Neural progenitor cell (in vitro differentiated cells): ENCODE results near the gene PARP3. TPM values are rescaled to one million over a fixed set of nuclear protein-coding genes. Genes with fewer than 3 reads are reported as not detected.

Experiments used
- DNase-seq: peaks from one replicate; pipeline ENCODE4 v3.0.0-alpha.2; 2016; ENCODE audit warnings: low spot score
- H2AFZ ChIP-seq: fragments of 200-600 bp; sonication (generic); replicated peaks from 2 replicates; pipeline ENCODE4 v1.6.1; 2016; ENCODE audit warnings: antibody characterized with exemption
- H3F3A ChIP-seq: fragments of 200-600 bp; sonication (generic); 2 replicates; pipeline ENCODE4 v1.6.1; 2016; ENCODE audit warnings: antibody characterized with exemption, low read depth
- H3K27ac ChIP-seq: fragments of 200-600 bp; sonication (generic); 2 replicates; pipeline ENCODE4 v1.5.1; 2016; ENCODE audit warnings: mild to moderate bottlenecking
- H3K27me3 ChIP-seq: fragments of 200-600 bp; sonication (generic); 2 replicates; pipeline ENCODE4 v1.6.1; 2016; ENCODE audit warnings: mild to moderate bottlenecking, moderate library complexity
- H3K36me3 ChIP-seq: fragments of 200-600 bp; sonication (generic); 2 replicates; pipeline ENCODE4 v1.5.1; 2016
- H3K4me1 ChIP-seq: fragments of 200-600 bp; sonication (generic); 2 replicates; pipeline ENCODE4 v1.6.1; 2016; ENCODE audit warnings: mixed run types
- H3K4me2 ChIP-seq: fragments of 200-600 bp; sonication (generic); 2 replicates; pipeline ENCODE4 v1.6.1; 2016
- H3K4me3 ChIP-seq: fragments of 200-600 bp; sonication (generic); 2 replicates; pipeline ENCODE4 v1.5.1; 2016
- H3K79me2 ChIP-seq: fragments of 200-600 bp; sonication (generic); 2 replicates; pipeline ENCODE4 v1.6.1; 2016; ENCODE audit warnings: low read depth
- H3K9ac ChIP-seq: fragments of 200-600 bp; sonication (generic); 2 replicates; pipeline ENCODE4 v1.6.1; 2016
- H3K9me3 ChIP-seq: fragments of 200-600 bp; sonication (generic); 2 replicates; pipeline ENCODE4 v1.5.1; 2016; ENCODE audit warnings: low read depth
- H4K20me1 ChIP-seq: fragments of 200-600 bp; sonication (generic); 2 replicates; pipeline ENCODE4 v1.6.1; 2016; ENCODE audit warnings: low read depth
- H3K27ac Mint-ChIP-seq: 3 replicates; pipeline ENCODE4 v1.8.0; 2021; ENCODE audit warnings: mixed read lengths
- H3K27me3 Mint-ChIP-seq: 2 replicates; pipeline ENCODE4 v1.8.0; 2022; ENCODE audit warnings: low read depth, mild to moderate bottlenecking, inconsistent platforms, moderate library complexity, mixed read lengths; ENCODE audit not compliant: insufficient read depth
- H3K36me3 Mint-ChIP-seq: 3 replicates; pipeline ENCODE4 v1.8.0; 2021; ENCODE audit warnings: mixed read lengths
- H3K4me1 Mint-ChIP-seq: 3 replicates; pipeline ENCODE4 v1.8.0; 2021; ENCODE audit warnings: mixed read lengths
- H3K4me3 Mint-ChIP-seq: 3 replicates; pipeline ENCODE4 v1.8.0; 2021; ENCODE audit warnings: mild to moderate bottlenecking, moderate library complexity, mixed read lengths
- H3K9me3 Mint-ChIP-seq: 3 replicates; pipeline ENCODE4 v1.8.0; 2020; ENCODE audit warnings: mixed read lengths
- CTCF ChIP-seq: fragments of 200-600 bp; sonication (generic); IDR thresholded peaks from 2 replicates; pipeline ENCODE4 v1.5.1; 2017; ENCODE audit warnings: antibody characterized with exemption, mild to moderate bottlenecking
- EZH2 ChIP-seq: fragments of 200-600 bp; sonication (generic); IDR thresholded peaks from 2 replicates; pipeline ENCODE4 v1.6.1; 2017; ENCODE audit warnings: antibody characterized with exemption, mild to moderate bottlenecking, moderate library complexity
- EZH2phosphoT487 ChIP-seq: fragments of 200-600 bp; sonication (generic); IDR thresholded peaks from 2 replicates; pipeline ENCODE4 v1.6.1; 2017; ENCODE audit warnings: antibody characterized with exemption
- total RNA-seq: library from RNA; depleted of rRNA; stranded (reverse); fragments of >200 nt; gene quantifications from 2 replicates; pipeline ENCODE4 v1.2.3, GENCODE V29; 2015; ENCODE audit warnings: low replicate concordance

The PARP3 gene
- total RNA-seq, 1 donor from 2014 or later, result 3.9 TPM

- H3K79me2 ChIP-seq, result no peaks in the 10 kb centered on the region
- H3K27ac ChIP-seq, result no peak overlapping the region
- no peaks in the 10 kb centered on the region for H3K36me3 ChIP-seq
- TF ChIP-seq EZH2phosphoT487 (no peak), CTCF (no peak), EZH2 (no peak)
- H3K27me3 ChIP-seq, result no peaks in the 10 kb centered on the region
- Mint-ChIP-seq H3K9me3 (no peaks in the 10 kb centered on the region), H3K27me3 (peaks cover 4% of the 10 kb centered on the region), H3K36me3 (peaks cover 4% of the 10 kb centered on the region), H3K27ac (no peak overlapping the region), H3K4me1 (no peaks in the 10 kb centered on the region), H3K4me3 (no peak overlapping the region)
- H3F3A ChIP-seq, result no peaks in the 10 kb centered on the region
- H3K9ac ChIP-seq, result no peak overlapping the region
- no peak overlapping the region for H3K4me3 ChIP-seq
- no peaks in the 10 kb centered on the region for H3K9me3 ChIP-seq
- no peak overlapping the region for H3K4me2 ChIP-seq
- no peaks in the 10 kb centered on the region for H3K4me1 ChIP-seq
- H4K20me1 ChIP-seq, result peaks cover 19% of the 10 kb centered on the region
- peak; percentile 53 for DNase-seq
- no peak overlapping the region for H2AFZ ChIP-seq
These were observed 12.7 kb upstream of the PARP3 start for GRCh38 chr3:51929420-51930003.

- H3K4me2 ChIP-seq, result no peak overlapping the region
- H3K27me3 Mint-ChIP-seq, result peaks cover 4% of the 10 kb centered on the region
- H3K9ac ChIP-seq, result no peak overlapping the region
- H3K4me1 Mint-ChIP-seq, result no peaks in the 10 kb centered on the region
- H3F3A ChIP-seq, result no peaks in the 10 kb centered on the region
- H3K4me3 ChIP-seq, result no peak overlapping the region
- TF ChIP-seq EZH2phosphoT487, result no peak
- no peak for TF ChIP-seq CTCF
- TF ChIP-seq EZH2, result no peak
- peaks cover 19% of the 10 kb centered on the region for H4K20me1 ChIP-seq
- H3K36me3 ChIP-seq, result no peaks in the 10 kb centered on the region
- no peaks in the 10 kb centered on the region for H3K9me3 ChIP-seq
- no peaks in the 10 kb centered on the region for H3K4me1 ChIP-seq
- no peak overlapping the region for H3K4me3 Mint-ChIP-seq
- no peak overlapping the region for H3K27ac ChIP-seq
- H3K79me2 ChIP-seq, result no peaks in the 10 kb centered on the region
- peaks cover 8% of the 10 kb centered on the region for H3K36me3 Mint-ChIP-seq
- no peak overlapping the region for H3K27ac Mint-ChIP-seq
- no peaks in the 10 kb centered on the region for H3K27me3 ChIP-seq
- no peaks in the 10 kb centered on the region for H3K9me3 Mint-ChIP-seq
- no peak overlapping the region for H2AFZ ChIP-seq
- no peak for DNase-seq
These were observed 11.7 kb upstream of the PARP3 start for GRCh38 chr3:51930439-51930838.

GRCh38 chr3:51931756-51932155 lies 10.4 kb upstream of the PARP3 start:
- Mint-ChIP-seq H3K36me3 (peaks cover 9% of the 10 kb centered on the region), H3K4me1 (no peaks in the 10 kb centered on the region), H3K27ac (no peak overlapping the region), H3K27me3 (peaks cover 4% of the 10 kb centered on the region), H3K9me3 (no peaks in the 10 kb centered on the region), H3K4me3 (no peak overlapping the region)
- Histone ChIP-seq H4K20me1 (peaks cover 19% of the 10 kb centered on the region), H3K36me3 (no peaks in the 10 kb centered on the region), H3K4me3 (no peak overlapping the region), H3K4me1 (no peaks in the 10 kb centered on the region), H3K79me2 (no peaks in the 10 kb centered on the region), H3K9me3 (no peaks in the 10 kb centered on the region), H3K27me3 (no peaks in the 10 kb centered on the region), H2AFZ (no peak overlapping the region), H3F3A (no peaks in the 10 kb centered on the region), H3K27ac (no peak overlapping the region), H3K4me2 (no peak overlapping the region), H3K9ac (no peak overlapping the region)
- TF ChIP-seq CTCF (no peak), EZH2 (no peak), EZH2phosphoT487 (no peak)
- DNase-seq, result no peak
